ENCODE results near the gene UBAP2. TPM values are rescaled to one million over a fixed set of nuclear protein-coding genes. Genes with fewer than 3 reads are reported as not detected.

Gene UBAP2
- total RNA-seq, 4 donors from 2014 or later, result 31.0 to 49.6 (median 37.6) TPM

DNA sequence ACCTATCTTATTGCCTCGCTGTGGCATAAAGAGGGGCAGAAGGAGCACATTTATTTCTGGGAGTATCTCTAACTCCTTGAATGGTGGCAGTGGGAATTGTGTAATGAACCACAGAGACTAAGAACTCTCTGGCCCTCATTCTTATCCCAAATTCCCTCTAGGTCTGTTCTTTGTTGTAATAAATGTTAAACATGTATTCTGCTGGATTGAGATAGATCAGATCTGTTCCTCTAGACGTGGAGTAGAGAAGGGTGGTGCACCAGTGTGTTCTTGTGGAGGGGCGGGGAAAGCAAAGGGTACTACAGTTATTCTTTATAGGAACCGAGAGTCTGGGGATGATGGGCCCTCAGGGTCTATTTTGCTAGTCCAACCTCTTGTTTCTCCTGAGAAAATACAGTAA is 141.3 kb downstream of the UBAP2 start:
- no peak overlapping the region for H3K4me3 ChIP-seq
- DNase-seq (ENCODE audit: extremely low spot score), result no peak
- intact Hi-C loops (cut with DNase I), result no loop called here
- H3K36me3 ChIP-seq, result peaks cover 0 to 11% (median 7%) of the 10 kb centered on the region in 4 donors
- no peaks in the 10 kb centered on the region for H3K27me3 ChIP-seq
- TF ChIP-seq EP300 (IDR thresholded peaks at IDR 0.05) (no peak), POLR2A (IDR thresholded peaks at IDR 0.05; ENCODE audit: low read depth) (no peak), POLR2AphosphoS5 (IDR thresholded peaks at IDR 0.05) (no peak)
- TF ChIP-seq, protein P1, sequence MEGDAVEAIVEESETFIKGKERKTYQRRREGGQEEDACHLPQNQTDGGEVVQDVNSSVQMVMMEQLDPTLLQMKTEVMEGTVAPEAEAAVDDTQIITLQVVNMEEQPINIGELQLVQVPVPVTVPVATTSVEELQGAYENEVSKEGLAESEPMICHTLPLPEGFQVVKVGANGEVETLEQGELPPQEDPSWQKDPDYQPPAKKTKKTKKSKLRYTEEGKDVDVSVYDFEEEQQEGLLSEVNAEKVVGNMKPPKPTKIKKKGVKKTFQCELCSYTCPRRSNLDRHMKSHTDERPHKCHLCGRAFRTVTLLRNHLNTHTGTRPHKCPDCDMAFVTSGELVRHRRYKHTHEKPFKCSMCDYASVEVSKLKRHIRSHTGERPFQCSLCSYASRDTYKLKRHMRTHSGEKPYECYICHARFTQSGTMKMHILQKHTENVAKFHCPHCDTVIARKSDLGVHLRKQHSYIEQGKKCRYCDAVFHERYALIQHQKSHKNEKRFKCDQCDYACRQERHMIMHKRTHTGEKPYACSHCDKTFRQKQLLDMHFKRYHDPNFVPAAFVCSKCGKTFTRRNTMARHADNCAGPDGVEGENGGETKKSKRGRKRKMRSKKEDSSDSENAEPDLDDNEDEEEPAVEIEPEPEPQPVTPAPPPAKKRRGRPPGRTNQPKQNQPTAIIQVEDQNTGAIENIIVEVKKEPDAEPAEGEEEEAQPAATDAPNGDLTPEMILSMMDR (IDR thresholded peaks at IDR 0.05), result no peak
- 74% methylated on average over 4 of the region's 4 CpGs for WGBS
- H3K4me1 ChIP-seq, result peaks cover 10 to 22% (median 14%) of the 10 kb centered on the region in 4 donors
- no peaks in the 10 kb centered on the region for H3K9me3 ChIP-seq
- H3K27ac ChIP-seq (replicated peaks in 1 of 4), result no peak overlapping the region

DNA sequence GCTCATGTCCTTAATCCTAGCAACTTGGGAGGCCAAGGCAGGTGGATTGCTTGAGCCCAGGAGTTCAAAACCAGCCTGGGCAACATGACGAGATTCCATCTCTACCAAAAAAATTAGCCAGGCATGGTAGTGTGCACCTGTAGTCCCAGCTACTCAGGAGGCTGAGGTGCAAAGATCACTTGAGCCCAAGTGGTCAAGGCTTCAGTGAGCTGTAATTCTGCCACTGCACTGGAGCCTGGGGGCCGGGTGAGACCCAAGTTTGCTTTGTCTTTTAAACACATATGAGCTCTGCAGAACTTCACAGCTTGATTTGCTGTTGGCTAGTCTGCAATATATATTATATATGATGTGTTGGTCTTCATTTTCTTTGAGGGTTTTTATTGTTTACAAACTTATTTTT is 141.9 kb downstream of the UBAP2 start:
- TF ChIP-seq POLR2A (IDR thresholded peaks at IDR 0.05; ENCODE audit: low read depth), result no peak
- no peak for TF ChIP-seq EP300 (IDR thresholded peaks at IDR 0.05)
- no peak for TF ChIP-seq POLR2AphosphoS5 (IDR thresholded peaks at IDR 0.05)
- TF ChIP-seq, protein P1 (IDR thresholded peaks at IDR 0.05), result no peak
- intact Hi-C loops (cut with DNase I), result no loop called here
- no peaks in the 10 kb centered on the region for H3K9me3 ChIP-seq
- no peak overlapping the region for H3K27ac ChIP-seq (replicated peaks in 1 of 4)
- 83% methylated on average over 1 of the region's 2 CpGs for WGBS
- no peaks in the 10 kb centered on the region for H3K27me3 ChIP-seq
- H3K4me3 ChIP-seq, result no peak overlapping the region
- DNase-seq (ENCODE audit: extremely low spot score), result no peak
- H3K36me3 ChIP-seq, result peaks cover 0 to 14% (median 8%) of the 10 kb centered on the region in 4 donors
- H3K4me1 ChIP-seq, result peaks cover 10 to 22% (median 14%) of the 10 kb centered on the region in 4 donors

DNA sequence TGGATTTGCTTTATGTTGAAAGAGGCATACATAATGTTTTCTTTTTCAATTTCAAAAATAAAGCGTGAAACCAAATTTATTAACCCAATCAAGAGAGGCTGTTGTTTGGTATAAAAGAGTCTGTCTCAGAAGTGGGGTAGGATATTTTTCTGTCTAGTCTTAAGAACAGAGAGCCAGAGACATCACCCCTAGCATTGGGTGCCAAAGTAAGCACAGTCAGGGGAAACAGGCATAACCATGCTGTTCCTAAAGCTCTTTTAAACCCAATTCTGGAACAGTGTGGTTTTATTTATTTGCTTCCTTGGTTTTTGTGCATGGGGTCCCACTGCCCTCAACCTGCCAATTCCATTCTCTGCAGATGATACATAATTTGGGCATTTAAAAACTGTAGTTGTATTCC is 143.6 kb downstream of the UBAP2 start:
- 96% methylated on average over 1 of the region's 1 CpG for WGBS
- intact Hi-C loops (cut with DNase I), result no loop called here
- no peak for DNase-seq (ENCODE audit: extremely low spot score)
- Histone ChIP-seq H3K4me3 (no peak overlapping the region), H3K9me3 (no peaks in the 10 kb centered on the region), H3K27me3 (no peaks in the 10 kb centered on the region), H3K36me3 (peaks cover 6 to 31% (median 24%) of the 10 kb centered on the region in 4 donors), H3K27ac (replicated peaks in 1 of 4) (no peak overlapping the region), H3K4me1 (peaks cover 10 to 22% (median 14%) of the 10 kb centered on the region in 4 donors)
- TF ChIP-seq POLR2A (IDR thresholded peaks at IDR 0.05; ENCODE audit: low read depth), result no peak
- TF ChIP-seq POLR2AphosphoS5 (IDR thresholded peaks at IDR 0.05), result no peak
- no peak for TF ChIP-seq EP300 (IDR thresholded peaks at IDR 0.05)
- TF ChIP-seq, protein P1 (IDR thresholded peaks at IDR 0.05), result no peak

DNA sequence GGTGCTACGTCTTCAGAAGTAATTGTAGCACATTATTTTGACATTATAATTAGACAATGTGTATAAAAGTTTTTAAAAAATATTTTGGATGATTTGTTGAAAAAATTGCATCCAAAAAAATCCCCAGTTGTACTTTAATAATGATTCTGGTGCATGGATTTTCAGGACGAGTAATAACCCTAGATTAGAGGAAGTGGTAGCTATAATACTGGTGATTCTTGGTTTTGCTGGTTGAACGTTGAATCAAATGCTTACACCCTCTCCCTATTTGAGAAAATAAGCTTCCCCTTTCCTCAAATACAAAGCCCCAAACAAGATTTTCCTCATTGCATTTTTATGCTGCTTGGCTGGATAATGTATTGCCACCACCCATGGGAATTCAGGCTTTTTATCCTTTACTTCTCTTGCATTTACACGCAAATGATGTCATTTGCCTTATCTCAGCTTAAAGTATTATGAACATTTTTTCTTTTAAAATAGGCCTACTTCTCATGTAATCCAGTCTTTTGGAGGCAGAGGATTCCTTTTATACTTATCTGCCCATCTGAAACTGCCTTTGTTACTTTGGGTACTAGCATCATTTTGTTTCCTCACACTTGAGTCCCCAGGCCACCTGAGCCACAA is 145.4 kb downstream of the UBAP2 start:
- 85% methylated on average over 4 of the region's 4 CpGs for WGBS
- Histone ChIP-seq H3K27me3 (no peaks in the 10 kb centered on the region), H3K4me3 (no peak overlapping the region), H3K9me3 (no peaks in the 10 kb centered on the region), H3K27ac (replicated peaks in 1 of 4) (no peak overlapping the region), H3K4me1 (peaks cover 10 to 22% (median 14%) of the 10 kb centered on the region in 4 donors), H3K36me3 (peaks cover 6 to 38% (median 30%) of the 10 kb centered on the region in 4 donors)
- DNase-seq (ENCODE audit: extremely low spot score), result no peak
- TF ChIP-seq POLR2AphosphoS5 (IDR thresholded peaks at IDR 0.05) (no peak), POLR2A (IDR thresholded peaks at IDR 0.05; ENCODE audit: low read depth) (no peak), EP300 (IDR thresholded peaks at IDR 0.05) (no peak)
- TF ChIP-seq, protein P1 (IDR thresholded peaks at IDR 0.05), result no peak
- intact Hi-C loops (cut with DNase I), result no loop called here

DNA sequence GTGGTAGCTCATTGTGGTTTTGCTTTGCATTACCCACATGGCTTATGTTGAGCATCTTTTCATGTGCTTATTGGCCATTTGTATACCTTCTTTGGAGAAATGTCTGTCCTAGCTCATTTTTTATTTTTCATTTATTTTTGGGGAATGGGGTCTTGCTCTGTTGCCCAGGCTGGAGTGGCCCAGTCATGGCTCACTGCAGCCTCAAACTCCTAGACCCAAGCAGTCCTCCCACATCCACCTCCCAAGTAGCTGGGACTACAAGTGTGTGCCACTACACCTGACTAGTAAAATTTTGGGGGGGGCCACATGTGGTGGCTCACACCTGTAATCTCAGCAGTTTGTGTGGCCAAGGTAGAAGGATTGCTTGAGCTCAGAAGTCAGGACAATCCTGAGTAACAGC is 154.4 kb downstream of the UBAP2 start:
- intact Hi-C loops (cut with DNase I), result no loop called here
- DNase-seq (ENCODE audit: extremely low spot score), result no peak
- TF ChIP-seq EP300 (IDR thresholded peaks at IDR 0.05), result no peak
- TF ChIP-seq POLR2A (IDR thresholded peaks at IDR 0.05; ENCODE audit: low read depth), result no peak
- no peak for TF ChIP-seq POLR2AphosphoS5 (IDR thresholded peaks at IDR 0.05)
- TF ChIP-seq, protein P1 (IDR thresholded peaks at IDR 0.05), result no peak
- peaks cover 0 to 18% (median 7%) of the 10 kb centered on the region in 4 donors for H3K36me3 ChIP-seq
- H3K4me3 ChIP-seq, result no peak overlapping the region
- no peak overlapping the region for H3K27ac ChIP-seq (replicated peaks in 1 of 4)
- H3K4me1 ChIP-seq, result peaks cover 0 to 10% (median 0%) of the 10 kb centered on the region in 4 donors
- no peaks in the 10 kb centered on the region for H3K27me3 ChIP-seq
- H3K9me3 ChIP-seq, result no peaks in the 10 kb centered on the region

All from esophagus muscularis mucosa (tissue), 4 donors.